Upper lobe of left lung (tissue), 6 donors: ENCODE data around the gene KIAA0232. TPM values are rescaled to one million over a fixed set of nuclear protein-coding genes. Genes with fewer than 3 reads are reported as not detected.

Experiments
- ATAC-seq, 2 donors: fragments of 200-7000 bp; cut with Tn5 transposase; one replicate each; pipeline ENCODE4 v1.9.1; 2022; ENCODE audit warnings: mild to moderate bottlenecking in 2 of 2, moderate library complexity in 2 of 2; ENCODE audit not compliant: low FRiP score in 2 of 2
- DNase-seq, 2 donors: peaks; one replicate each; pipeline ENCODE4 v3.0.0-alpha.2; 2019 to 2020
- H3K27ac ChIP-seq, 4 donors: fragments of 200-600 bp; sonication (generic); one replicate each; pipeline ENCODE4 v1.5.1; 2016 to 2019
- H3K27me3 ChIP-seq, 4 donors: fragments of 200-600 bp; sonication (generic); one replicate each; pipeline ENCODE4 v1.5.1; 2017 to 2019
- H3K36me3 ChIP-seq, 4 donors: fragments of 200-600 bp; sonication (generic); one replicate each; pipeline ENCODE4 v1.5.1; 2016 to 2019
- H3K4me1 ChIP-seq, 4 donors: fragments of 200-600 bp; sonication (generic); one replicate each; pipeline ENCODE4 v1.5.1; 2018 to 2019
- H3K4me3 ChIP-seq, 4 donors: fragments of 200-600 bp; sonication (generic); one replicate each; pipeline ENCODE4 v1.5.1; 2017 to 2019; ENCODE audit warnings: mild to moderate bottlenecking in 2 of 4, moderate library complexity in 1 of 4
- H3K9me3 ChIP-seq, 4 donors: fragments of 200-600 bp; sonication (generic); one replicate each; pipeline ENCODE4 v1.5.1; 2018 to 2019
- CTCF ChIP-seq, 6 experiments: fragments of 450-650 bp in 4 of 6; fragments of 200-600 bp in 2 of 6; sonication (generic) in 2 of 6; IDR thresholded peaks; one replicate each; pipeline ENCODE4 v1.5.1; 2016 to 2019; ENCODE audit warnings: antibody characterized with exemption in 6 of 6
- EP300 ChIP-seq, 4 donors: sonication (generic); formaldehyde crosslinking; IDR thresholded peaks; one replicate each; pipeline ENCODE4 v1.5.1; 2017; ENCODE audit warnings: antibody characterized with exemption in 4 of 4, control low read depth in 2 of 4
- POLR2A ChIP-seq, 4 donors: fragments of 450-650 bp; IDR thresholded peaks; one replicate each; pipeline ENCODE4 v1.5.1; 2016 to 2017; ENCODE audit warnings: antibody characterized with exemption in 4 of 4, mild to moderate bottlenecking in 2 of 4
- POLR2AphosphoS5 ChIP-seq, 2 donors: sonication (generic); formaldehyde crosslinking; IDR thresholded peaks; one replicate each; pipeline ENCODE4 v1.5.1; 2017; ENCODE audit warnings: antibody characterized with exemption in 2 of 2
- WGBS, 2 donors: methylation state at CpG; one replicate each; pipeline ENCODE4 v1.1.5; 2017 to 2018; 5-methylcytosine and 5-hydroxymethylcytosine counted together
- total RNA-seq, 6 donors: library from RNA; depleted of rRNA in 4 of 6; stranded (reverse); fragments of >200 nt in 4 of 6; gene quantifications; one replicate each; pipeline versions ENCODE4 v1.1.0 to v1.2.1, GENCODE V29; 2016 to 2021
- donor health status: DM: no; HTN: no; CAD: no; lungs with moderate emphysema.
- donor health status: DM: no; HTN: yes; CAD: no; lungs with severe emphysema.

The KIAA0232 gene
- total RNA-seq, 6 donors from 2014 or later = 22.6 to 45.0 (median 24.4) TPM

GRCh38 chr4:6767386-6767747 lies 15.2 kb upstream of the KIAA0232 start:
- H3K27ac ChIP-seq = no peak overlapping the region
- no peak for TF ChIP-seq POLR2A (IDR thresholded peaks at IDR 0.05)
- no peak for TF ChIP-seq CTCF (IDR thresholded peaks at IDR 0.05)
- no peak for TF ChIP-seq EP300 (IDR thresholded peaks at IDR 0.05)
- TF ChIP-seq POLR2AphosphoS5 (IDR thresholded peaks at IDR 0.05) = no peak
- 62 to 80% methylated on average over 6 of the region's 6 CpGs for WGBS, 2 donors
- H3K4me3 ChIP-seq = no peak overlapping the region
- H3K36me3 ChIP-seq = no peaks in the 10 kb centered on the region
- H3K9me3 ChIP-seq = no peaks in the 10 kb centered on the region
- peaks cover 0 to 5% (median 0%) of the 10 kb centered on the region in 4 donors for H3K4me1 ChIP-seq
- H3K27me3 ChIP-seq = no peaks in the 10 kb centered on the region
- ATAC-seq (no peak), DNase-seq (no peak)

- ATAC-seq = peak in 1 of 2 donors; percentile 23
- H3K9me3 ChIP-seq = no peaks in the 10 kb centered on the region
- peak in 1 of 2 donors; percentile 57 for DNase-seq
- peaks cover 0 to 5% (median 0%) of the 10 kb centered on the region in 4 donors for H3K4me1 ChIP-seq
- H3K36me3 ChIP-seq = no peaks in the 10 kb centered on the region
- 69 to 81% methylated on average over 10 to 15 of the region's 22 CpGs for WGBS, 2 donors
- H3K27ac ChIP-seq = no peak overlapping the region
- H3K27me3 ChIP-seq = no peaks in the 10 kb centered on the region
- TF ChIP-seq POLR2AphosphoS5 (IDR thresholded peaks at IDR 0.05) (no peak), CTCF (IDR thresholded peaks at IDR 0.05) (no peak), POLR2A (IDR thresholded peaks at IDR 0.05) (no peak), EP300 (IDR thresholded peaks at IDR 0.05) (no peak)
- H3K4me3 ChIP-seq = no peak overlapping the region
Measured at GRCh38 chr4:6767748-6768538, 14.6 kb upstream of the KIAA0232 start.

- Histone ChIP-seq H3K36me3 (no peaks in the 10 kb centered on the region), H3K4me3 (no peak overlapping the region), H3K27ac (no peak overlapping the region), H3K9me3 (no peaks in the 10 kb centered on the region), H3K4me1 (peaks cover 0 to 5% (median 0%) of the 10 kb centered on the region in 4 donors), H3K27me3 (no peaks in the 10 kb centered on the region)
- peak in 1 of 2 donors; percentile 46 for DNase-seq
- ATAC-seq = peak; percentile 44 to 79
- TF ChIP-seq POLR2A (IDR thresholded peaks at IDR 0.05) (no peak), CTCF (IDR thresholded peaks at IDR 0.05) (no peak), POLR2AphosphoS5 (IDR thresholded peaks at IDR 0.05) (no peak), EP300 (IDR thresholded peaks at IDR 0.05) (no peak)
- 35 to 40% methylated on average over 1 to 4 of the region's 4 CpGs for WGBS, 2 donors
Measured at GRCh38 chr4:6768539-6768905, 14.0 kb upstream of the KIAA0232 start.

GRCh38 chr4:6769233-6769988 lies 13.1 kb upstream of the KIAA0232 start:
- 86 to 91% methylated on average over 6 to 11 of the region's 11 CpGs for WGBS, 2 donors

More at GRCh38 chr4:6769233-6769988, 13.1 kb upstream of the KIAA0232 start:
- H3K4me3 ChIP-seq = no peak overlapping the region
- no peaks in the 10 kb centered on the region for H3K36me3 ChIP-seq
- no peaks in the 10 kb centered on the region for H3K9me3 ChIP-seq
- TF ChIP-seq EP300 (IDR thresholded peaks at IDR 0.05) (no peak), POLR2AphosphoS5 (IDR thresholded peaks at IDR 0.05) (no peak), POLR2A (IDR thresholded peaks at IDR 0.05) (no peak), CTCF (IDR thresholded peaks at IDR 0.05) (no peak)
- DNase-seq (no peak), ATAC-seq (no peak)
- no peaks in the 10 kb centered on the region for H3K27me3 ChIP-seq
- H3K4me1 ChIP-seq = peaks cover 0 to 5% (median 0%) of the 10 kb centered on the region in 4 donors
- H3K27ac ChIP-seq = no peak overlapping the region
